ENCODE measurements around the gene XYLT1.
"Not testable (repeated sequence)": the region's sequence is repeated elsewhere in the genome, so short reads cannot be mapped to it uniquely, and the experiment has no call there.

XYLT1 gene

GRCh38 chr16:17346621-17347569 is 123.9 kb downstream of the XYLT1 start:
- FAIRE-seq (peak; percentile 26), DNase-seq (ENCODE audit: extremely low spot score, insufficient read length, low read depth) (no peak)

GRCh38 chr16:17345043-17345442 is 125.7 kb downstream of the XYLT1 start:
- no peak for FAIRE-seq
- no peak for DNase-seq (ENCODE audit: extremely low spot score, insufficient read length, low read depth)

GRCh38 chr16:17343728-17344127 is 127.0 kb downstream of the XYLT1 start:
- DNase-seq (ENCODE audit: extremely low spot score, insufficient read length, low read depth) (no peak), FAIRE-seq (no peak)

- no peak for DNase-seq (ENCODE audit: extremely low spot score, insufficient read length, low read depth)
- peak; percentile 46 for FAIRE-seq
Observed at GRCh38 chr16:17343028-17343427, 127.7 kb downstream of the XYLT1 start.

- FAIRE-seq, result no peak
- DNase-seq (ENCODE audit: extremely low spot score, insufficient read length, low read depth), result no peak
Observed at GRCh38 chr16:17342031-17342430, 128.7 kb downstream of the XYLT1 start.

GRCh38 chr16:17340804-17341203 is 130.0 kb downstream of the XYLT1 start:
- FAIRE-seq, result no peak
- no peak for DNase-seq (ENCODE audit: extremely low spot score, insufficient read length, low read depth)

- no peak for FAIRE-seq
- no peak for DNase-seq (ENCODE audit: extremely low spot score, insufficient read length, low read depth)
Observed at GRCh38 chr16:17339764-17340541, 130.8 kb downstream of the XYLT1 start.

- DNase-seq (ENCODE audit: extremely low spot score, insufficient read length, low read depth) (no peak), FAIRE-seq (no peak)
Observed at GRCh38 chr16:17338244-17338643, 132.5 kb downstream of the XYLT1 start.

- FAIRE-seq (no peak), DNase-seq (ENCODE audit: extremely low spot score, insufficient read length, low read depth) (no peak)
Observed at GRCh38 chr16:17336530-17336900, 134.2 kb downstream of the XYLT1 start.

GRCh38 chr16:17335826-17336529 is 134.8 kb downstream of the XYLT1 start:
- no peak for DNase-seq (ENCODE audit: extremely low spot score, insufficient read length, low read depth)
- FAIRE-seq, result no peak

- not testable (repeated sequence) for FAIRE-seq; DNase-seq (ENCODE audit: extremely low spot score, insufficient read length, low read depth)
Observed at GRCh38 chr16:17335406-17335805, 135.4 kb downstream of the XYLT1 start.

- FAIRE-seq (no peak), DNase-seq (ENCODE audit: extremely low spot score, insufficient read length, low read depth) (no peak)
Observed at GRCh38 chr16:17334096-17334495, 136.7 kb downstream of the XYLT1 start.

- no peak for DNase-seq (ENCODE audit: extremely low spot score, insufficient read length, low read depth)
- no peak for FAIRE-seq
Observed at GRCh38 chr16:17333229-17333628, 137.5 kb downstream of the XYLT1 start.

- DNase-seq (ENCODE audit: extremely low spot score, insufficient read length, low read depth) (no peak), FAIRE-seq (no peak)
Observed at GRCh38 chr16:17331991-17332390, 138.8 kb downstream of the XYLT1 start.

GRCh38 chr16:17331071-17331607 is 139.6 kb downstream of the XYLT1 start:
- no peak for FAIRE-seq
- DNase-seq (ENCODE audit: extremely low spot score, insufficient read length, low read depth), result no peak

- DNase-seq (ENCODE audit: extremely low spot score, insufficient read length, low read depth), result no peak
- FAIRE-seq, result no peak
Observed at GRCh38 chr16:17330044-17330443, 140.7 kb downstream of the XYLT1 start.

- FAIRE-seq, result no peak
- no peak for DNase-seq (ENCODE audit: extremely low spot score, insufficient read length, low read depth)
Observed at GRCh38 chr16:17329391-17329790, 141.4 kb downstream of the XYLT1 start.

GRCh38 chr16:17328932-17329331 is 141.8 kb downstream of the XYLT1 start:
- DNase-seq (ENCODE audit: extremely low spot score, insufficient read length, low read depth), result no peak
- FAIRE-seq, result no peak

- no peak for DNase-seq (ENCODE audit: extremely low spot score, insufficient read length, low read depth)
- FAIRE-seq, result no peak
Observed at GRCh38 chr16:17327664-17328335, 143.0 kb downstream of the XYLT1 start.
